Activated T-helper 17 cell treated with anti-CD3 and anti-CD28 coated beads, Interleukin-2, amount 50 U/mL, for 72 hours (primary cell): ENCODE data around the gene MED8. TPM values are rescaled to one million over a fixed set of nuclear protein-coding genes. Genes with fewer than 3 reads are reported as not detected.

Source experiments
- ATAC-seq: fragments of 150-1000 bp; cut with Tn5 transposase; replicated peaks from 2 replicates; pipeline ENCODE4 v1.10.0; 2021; ENCODE audit warnings: mild to moderate bottlenecking, moderate library complexity
- H3K27ac Mint-ChIP-seq: one replicate; pipeline ENCODE4 v1.8.0; 2022; ENCODE audit warnings: mixed read lengths
- H3K27me3 Mint-ChIP-seq: one replicate; pipeline ENCODE4 v1.8.0; 2022; ENCODE audit warnings: mixed read lengths
- H3K36me3 Mint-ChIP-seq: one replicate; pipeline ENCODE4 v1.8.0; 2022; ENCODE audit warnings: low read depth, mild to moderate bottlenecking, mixed read lengths
- H3K4me1 Mint-ChIP-seq: one replicate; pipeline ENCODE4 v1.8.0; 2022; ENCODE audit warnings: mixed read lengths
- H3K4me3 Mint-ChIP-seq: one replicate; pipeline ENCODE4 v1.8.0; 2022; ENCODE audit warnings: mild to moderate bottlenecking, mixed read lengths
- H3K9me3 Mint-ChIP-seq: one replicate; pipeline ENCODE4 v1.8.0; 2022; ENCODE audit warnings: mixed read lengths
- total RNA-seq, 2 donors: library from RNA; stranded (reverse); gene quantifications; one replicate each; pipeline ENCODE4 v1.2.3, GENCODE V29; 2022

MED8 gene
- total RNA-seq, 2 donors from 2014 or later = 34.1 to 39.4 TPM

GRCh38 chr1:43349594-43350306 is 39.9 kb downstream of the MED8 start:
- Mint-ChIP-seq H3K27ac (peak overlapping the region; percentile 85), H3K4me3 (peak overlapping the region; percentile 74), H3K27me3 (no peaks in the 10 kb centered on the region), H3K9me3 (no peaks in the 10 kb centered on the region), H3K36me3 (no peaks in the 10 kb centered on the region), H3K4me1 (peaks cover 11% of the 10 kb centered on the region)
- no peak for ATAC-seq

GRCh38 chr1:43348809-43349593 is 40.6 kb downstream of the MED8 start:
- Mint-ChIP-seq H3K36me3 (no peaks in the 10 kb centered on the region), H3K4me3 (peak overlapping the region; percentile 74), H3K4me1 (peaks cover 11% of the 10 kb centered on the region), H3K27me3 (no peaks in the 10 kb centered on the region), H3K9me3 (no peaks in the 10 kb centered on the region), H3K27ac (peak overlapping the region; percentile 85)
- ATAC-seq = peak; percentile 89

- peak overlapping the region; percentile 74 for H3K4me3 Mint-ChIP-seq
- H3K36me3 Mint-ChIP-seq = no peaks in the 10 kb centered on the region
- H3K27ac Mint-ChIP-seq = no peak overlapping the region
- H3K4me1 Mint-ChIP-seq = peaks cover 11% of the 10 kb centered on the region
- H3K9me3 Mint-ChIP-seq = no peaks in the 10 kb centered on the region
- H3K27me3 Mint-ChIP-seq = no peaks in the 10 kb centered on the region
- ATAC-seq = no peak
These were observed 41.2 kb downstream of the MED8 start for GRCh38 chr1:43348343-43348808.

GRCh38 chr1:43346636-43347035 is 43.0 kb downstream of the MED8 start:
- no peak for ATAC-seq
- H3K4me3 Mint-ChIP-seq = no peak overlapping the region

GRCh38 chr1:43345120-43345519 is 44.5 kb downstream of the MED8 start:
- no peaks in the 10 kb centered on the region for H3K36me3 Mint-ChIP-seq
- no peaks in the 10 kb centered on the region for H3K9me3 Mint-ChIP-seq
- peaks cover 11% of the 10 kb centered on the region for H3K4me1 Mint-ChIP-seq
- no peak overlapping the region for H3K4me3 Mint-ChIP-seq
- no peak for ATAC-seq
- peak overlapping the region; percentile 18 for H3K27ac Mint-ChIP-seq
- no peaks in the 10 kb centered on the region for H3K27me3 Mint-ChIP-seq

More at GRCh38 chr1:43346636-43347035, 43.0 kb downstream of the MED8 start:
- Mint-ChIP-seq H3K27ac (no peak overlapping the region), H3K27me3 (no peaks in the 10 kb centered on the region), H3K4me1 (peaks cover 11% of the 10 kb centered on the region), H3K36me3 (no peaks in the 10 kb centered on the region), H3K9me3 (no peaks in the 10 kb centered on the region)

- H3K36me3 Mint-ChIP-seq = no peaks in the 10 kb centered on the region
- H3K27ac Mint-ChIP-seq = no peak overlapping the region
- H3K4me1 Mint-ChIP-seq = peaks cover 5% of the 10 kb centered on the region
- no peaks in the 10 kb centered on the region for H3K9me3 Mint-ChIP-seq
- H3K4me3 Mint-ChIP-seq = no peak overlapping the region
- H3K27me3 Mint-ChIP-seq = no peaks in the 10 kb centered on the region
- no peak for ATAC-seq
These were observed 45.2 kb downstream of the MED8 start for GRCh38 chr1:43344267-43344850.

GRCh38 chr1:43340559-43340958 is 49.0 kb downstream of the MED8 start:
- H3K4me1 Mint-ChIP-seq = peaks cover 4% of the 10 kb centered on the region
- no peak for ATAC-seq
- no peaks in the 10 kb centered on the region for H3K9me3 Mint-ChIP-seq
- H3K27ac Mint-ChIP-seq = no peak overlapping the region
- no peaks in the 10 kb centered on the region for H3K27me3 Mint-ChIP-seq
- no peaks in the 10 kb centered on the region for H3K36me3 Mint-ChIP-seq
- H3K4me3 Mint-ChIP-seq = no peak overlapping the region

- no peaks in the 10 kb centered on the region for H3K27me3 Mint-ChIP-seq
- no peaks in the 10 kb centered on the region for H3K9me3 Mint-ChIP-seq
- ATAC-seq = no peak
- no peaks in the 10 kb centered on the region for H3K36me3 Mint-ChIP-seq
- no peaks in the 10 kb centered on the region for H3K4me1 Mint-ChIP-seq
- H3K4me3 Mint-ChIP-seq = no peak overlapping the region
- no peak overlapping the region for H3K27ac Mint-ChIP-seq
These were observed 49.9 kb downstream of the MED8 start for GRCh38 chr1:43339584-43340232.

- Mint-ChIP-seq H3K27ac (no peak overlapping the region), H3K4me1 (no peaks in the 10 kb centered on the region)
These were observed 51.6 kb downstream of the MED8 start for GRCh38 chr1:43338001-43338400.

GRCh38 chr1:43337588-43337987 is 52.0 kb downstream of the MED8 start, which contains the start of gene MPL:
TSS of gene MPL (plus strand) at chr1:43337818. CDS start at chr1:43337849, 31 bp downstream.
- Mint-ChIP-seq H3K36me3 (no peaks in the 10 kb centered on the region), H3K9me3 (no peaks in the 10 kb centered on the region), H3K4me1 (no peaks in the 10 kb centered on the region), H3K27me3 (no peaks in the 10 kb centered on the region), H3K27ac (no peak within 1 kb of the TSS), H3K4me3 (no peak within 1 kb of the TSS)
- ATAC-seq = no peak

More at GRCh38 chr1:43338001-43338400, 51.6 kb downstream of the MED8 start:
- H3K27me3 Mint-ChIP-seq = no peaks in the 10 kb centered on the region
- ATAC-seq = no peak
- H3K9me3 Mint-ChIP-seq = no peaks in the 10 kb centered on the region
- H3K36me3 Mint-ChIP-seq = no peaks in the 10 kb centered on the region
- no peak overlapping the region for H3K4me3 Mint-ChIP-seq

GRCh38 chr1:43334453-43335205 is 55.0 kb downstream of the MED8 start:
- no peak for ATAC-seq
- Mint-ChIP-seq H3K36me3 (no peaks in the 10 kb centered on the region), H3K27me3 (no peaks in the 10 kb centered on the region), H3K27ac (no peak overlapping the region), H3K4me3 (no peak overlapping the region), H3K9me3 (no peaks in the 10 kb centered on the region), H3K4me1 (peaks cover 10% of the 10 kb centered on the region)
